Stimulated activated CD8-positive, alpha-beta memory T cell treated with anti-CD3 and anti-CD28 coated beads, Interleukin-12 subunit alpha, Interleukin-12 subunit beta, amount 100 ng/mL, for 24 hours (primary cell): ENCODE results near the gene PLSCR5.

ENCODE experiments used
- DNase-seq: peaks from one replicate; pipeline ENCODE4 v3.0.0-alpha.2; 2020; ENCODE audit errors: extremely low read depth

PLSCR5 gene, protein sequence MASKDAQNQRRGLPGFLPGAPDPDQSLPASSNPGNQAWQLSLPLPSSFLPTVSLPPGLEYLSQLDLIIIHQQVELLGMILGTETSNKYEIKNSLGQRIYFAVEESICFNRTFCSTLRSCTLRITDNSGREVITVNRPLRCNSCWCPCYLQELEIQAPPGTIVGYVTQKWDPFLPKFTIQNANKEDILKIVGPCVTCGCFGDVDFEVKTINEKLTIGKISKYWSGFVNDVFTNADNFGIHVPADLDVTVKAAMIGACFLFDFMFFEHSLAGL

DNA sequence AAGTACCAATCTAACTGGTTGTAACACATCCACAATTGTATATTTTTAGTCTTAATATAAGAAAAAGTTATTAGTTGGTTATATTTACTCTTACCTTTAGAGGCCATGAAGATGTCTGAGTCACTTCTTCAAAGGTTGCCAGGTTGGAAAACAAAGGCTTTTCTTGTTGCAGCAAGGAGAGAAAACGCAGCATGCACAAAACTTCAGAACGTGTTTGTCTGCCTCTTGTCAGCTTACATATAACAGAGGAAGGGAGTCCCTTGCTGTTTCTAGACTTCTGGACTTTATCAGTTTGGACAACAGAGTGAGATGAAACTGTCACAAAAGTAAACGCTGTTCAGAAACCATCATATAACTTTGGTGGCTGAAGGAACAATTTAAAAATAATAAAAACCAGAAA lies at the start of gene PLSCR5:
TSS of gene PLSCR5 (minus strand) at position 241 of the 400 bp plus-strand sequence. CDS start at position 107, 134 bp downstream.
- DNase-seq, result no peak

DNA sequence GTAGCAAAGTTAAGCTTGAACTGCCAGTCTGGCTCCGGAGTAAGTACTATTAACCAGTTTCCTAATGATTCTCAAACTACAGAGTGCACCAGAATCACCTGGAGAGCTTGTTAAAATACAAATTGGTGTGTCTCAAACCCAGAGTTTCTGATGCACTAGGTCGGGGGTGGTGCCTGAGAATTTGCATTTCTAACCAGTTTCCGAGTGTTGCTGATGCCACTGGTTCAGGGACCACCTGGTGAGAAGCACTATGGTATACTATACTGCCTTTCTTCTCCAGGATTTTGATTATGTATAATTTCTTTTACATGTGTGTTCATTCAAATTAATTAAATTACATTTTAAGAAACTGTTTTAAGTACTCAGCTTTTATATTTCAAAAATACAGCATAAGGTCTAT lies 48.8 kb upstream of the PLSCR5 start:
- no peak for DNase-seq

DNA sequence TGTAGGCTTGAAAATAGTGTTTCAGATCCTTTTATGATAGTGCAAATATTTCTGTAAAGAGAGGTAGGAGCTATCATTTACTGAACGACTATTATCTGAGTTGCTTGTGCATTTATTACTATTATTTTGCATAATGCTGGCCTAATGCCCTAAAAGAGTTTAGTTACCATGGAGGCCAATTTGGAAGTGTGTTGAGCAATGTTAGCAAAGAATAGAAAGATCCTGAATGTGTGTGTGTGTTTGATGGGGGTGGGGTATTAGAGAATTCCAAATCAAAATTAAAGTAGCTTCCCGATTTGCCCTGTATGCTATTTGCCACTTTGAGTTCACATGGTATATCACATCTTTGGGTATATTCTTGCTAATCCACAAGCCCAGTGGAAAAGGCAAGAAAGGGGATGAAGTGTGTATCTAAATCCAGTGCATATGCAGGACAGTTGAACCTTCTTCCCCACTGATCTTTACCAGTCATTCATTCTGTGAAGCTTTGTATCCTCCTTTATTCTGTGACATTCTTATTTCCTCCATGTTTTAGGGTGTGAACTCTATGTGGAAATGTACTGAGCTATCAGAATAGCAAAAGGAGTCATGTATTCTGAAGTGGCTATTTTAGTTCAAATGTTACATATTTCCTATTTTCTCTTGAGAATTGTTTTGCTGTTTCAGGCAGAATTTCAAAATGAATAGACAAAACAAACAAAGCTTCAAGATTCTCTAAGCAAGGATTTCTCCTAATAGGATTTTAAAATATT lies 45.7 kb upstream of the PLSCR5 start:
- no peak for DNase-seq

DNA sequence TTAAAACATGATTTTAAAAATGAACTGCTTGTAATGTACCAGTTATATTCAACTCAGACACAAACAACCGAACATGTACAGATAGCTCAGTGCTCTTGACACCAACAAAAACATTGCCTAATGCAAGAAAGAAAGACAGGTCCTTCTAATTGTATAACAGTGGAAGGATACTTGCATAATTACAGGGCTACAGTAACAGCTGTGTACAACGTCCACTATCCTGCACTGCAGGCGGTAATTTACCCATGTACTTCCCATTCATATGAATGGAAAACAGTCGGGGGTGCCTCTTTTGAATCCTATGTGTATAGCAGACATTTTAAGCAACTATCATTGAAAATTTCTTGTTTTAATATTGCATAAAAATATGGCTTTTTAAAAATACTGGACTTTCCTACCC lies 41.1 kb upstream of the PLSCR5 start:
- DNase-seq, result no peak

DNA sequence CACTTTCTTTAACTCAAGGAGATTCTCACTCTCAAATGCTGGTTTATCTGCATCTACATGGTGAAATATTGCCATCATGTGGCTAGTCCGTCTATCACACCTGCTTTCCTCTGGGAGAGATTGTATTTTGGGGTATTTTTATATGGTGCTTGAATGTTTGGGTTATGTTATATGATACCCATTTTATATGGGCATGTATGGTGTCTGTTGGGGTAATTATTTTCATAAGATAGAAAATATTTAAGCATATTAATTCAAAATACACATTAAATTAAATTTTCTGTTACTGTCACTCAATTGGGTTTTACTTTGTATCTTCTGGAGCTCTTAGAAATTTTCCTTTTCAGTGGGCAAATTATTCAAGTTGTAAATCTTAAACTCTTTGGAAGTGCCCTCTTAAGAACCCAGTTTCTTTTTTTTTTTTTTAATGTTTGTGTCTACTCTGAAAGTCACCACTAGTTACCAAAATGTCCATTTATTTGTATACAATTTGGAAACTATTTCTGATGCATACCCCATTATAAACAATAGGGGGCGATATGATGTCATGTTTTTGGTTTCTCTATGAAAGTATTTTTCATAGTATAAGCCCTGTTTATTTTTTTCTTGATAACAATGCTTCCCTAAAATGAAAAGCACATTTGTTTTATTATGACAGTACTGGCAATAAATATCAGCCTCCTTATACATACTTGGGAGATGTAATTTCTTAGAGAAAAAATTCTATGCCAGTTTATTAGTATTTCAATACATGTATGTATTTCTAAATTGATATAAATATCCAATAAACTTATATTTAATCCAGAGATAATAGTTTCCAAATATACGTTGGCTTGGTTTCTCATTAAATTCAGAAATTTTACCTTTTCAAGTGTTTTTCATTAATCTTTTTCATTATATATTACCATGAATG lies 36.1 kb upstream of the PLSCR5 start:
- no peak for DNase-seq

DNA sequence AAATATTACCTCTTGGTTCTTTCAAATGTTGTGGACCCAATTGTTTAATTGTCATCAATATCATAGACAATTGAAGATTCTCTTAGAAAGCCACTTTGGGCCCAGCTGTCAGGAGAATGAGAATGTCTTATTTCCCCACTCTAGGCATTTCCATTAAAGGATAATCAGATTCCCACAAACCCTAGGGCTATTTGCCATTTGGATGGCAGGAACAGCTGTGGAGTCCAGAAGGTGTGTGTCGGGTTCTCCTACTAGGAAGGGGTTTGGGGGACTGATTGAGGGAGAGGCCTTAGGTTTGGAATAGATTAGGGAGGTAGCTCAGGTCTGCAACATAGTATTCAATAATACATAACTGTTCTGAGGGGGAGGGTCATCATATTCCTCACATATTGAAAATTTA lies 35.2 kb upstream of the PLSCR5 start:
- DNase-seq, result no peak

DNA sequence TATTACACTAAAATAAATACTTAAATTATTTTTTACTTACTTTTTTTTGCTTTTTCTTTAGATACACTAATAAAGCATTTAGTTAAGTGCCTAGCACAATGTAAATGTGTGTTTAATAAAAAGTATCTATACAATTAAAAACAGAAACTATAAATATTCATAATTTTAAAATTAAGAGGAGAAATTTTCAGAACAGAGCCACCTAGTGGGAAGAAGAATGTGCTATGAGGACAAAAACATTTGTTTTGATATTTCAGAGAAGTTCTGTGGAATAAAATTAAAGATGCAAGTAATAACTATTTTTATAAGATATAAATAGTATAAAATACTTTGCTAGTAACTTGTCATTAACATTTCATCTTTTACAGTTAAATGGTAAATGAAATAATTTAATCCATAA lies 33.6 kb upstream of the PLSCR5 start:
- no peak for DNase-seq

DNA sequence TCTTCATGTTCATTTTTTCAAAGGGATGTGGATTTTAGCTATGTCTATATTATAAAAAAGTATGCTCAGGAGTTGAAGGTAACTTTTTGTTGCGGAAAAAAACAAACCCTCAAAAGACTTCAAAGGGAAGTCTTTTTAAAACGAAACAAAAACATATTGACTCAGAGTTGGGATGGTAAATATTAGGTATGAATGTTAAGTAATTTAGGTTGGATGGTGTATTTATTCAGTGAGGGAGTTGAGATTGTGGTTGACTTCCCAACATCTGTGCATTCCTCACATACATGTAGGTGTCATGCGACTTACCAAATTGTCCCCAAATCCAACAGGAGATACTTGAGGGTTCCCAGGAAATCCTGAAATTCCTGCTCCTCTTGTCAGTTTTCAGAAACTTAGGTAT lies 32.7 kb upstream of the PLSCR5 start:
- DNase-seq, result no peak

DNA sequence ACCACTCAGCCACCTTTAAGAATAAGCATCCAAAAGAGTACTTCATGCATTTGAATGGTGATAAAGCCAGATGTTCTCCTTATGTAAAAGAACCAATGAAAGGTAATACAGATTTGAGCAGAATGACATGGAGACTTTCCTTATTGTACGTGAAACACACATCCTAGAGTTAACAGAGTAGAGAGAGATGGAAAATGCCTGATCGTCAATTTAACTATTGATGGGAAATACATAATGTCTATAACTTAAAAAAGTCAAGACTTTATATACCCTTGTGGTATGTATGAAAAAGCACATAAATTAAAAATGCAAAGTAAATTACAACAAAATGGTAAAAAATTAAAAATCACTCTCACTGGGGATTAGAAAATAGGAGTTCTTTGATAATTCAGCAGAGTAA lies 31.7 kb upstream of the PLSCR5 start:
- DNase-seq, result no peak

DNA sequence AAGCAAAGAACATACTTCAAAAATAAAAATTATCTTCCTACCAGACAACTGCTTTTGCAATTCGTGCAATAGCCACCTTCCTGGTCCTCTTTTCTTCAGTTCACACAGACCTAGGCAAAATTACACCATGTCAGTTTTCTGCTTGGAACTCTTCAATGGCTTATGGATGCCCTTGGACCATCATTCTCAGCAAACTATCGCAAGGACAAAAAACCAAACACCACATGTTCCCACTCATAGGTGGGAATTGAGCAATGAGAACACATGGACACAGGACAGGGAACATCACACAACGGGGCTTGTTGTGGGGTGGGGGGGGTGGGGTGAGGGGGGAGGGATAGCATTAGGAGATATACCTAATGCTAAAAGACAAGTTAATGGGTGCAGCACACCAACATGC lies 29.2 kb upstream of the PLSCR5 start:
- no peak for DNase-seq

DNA sequence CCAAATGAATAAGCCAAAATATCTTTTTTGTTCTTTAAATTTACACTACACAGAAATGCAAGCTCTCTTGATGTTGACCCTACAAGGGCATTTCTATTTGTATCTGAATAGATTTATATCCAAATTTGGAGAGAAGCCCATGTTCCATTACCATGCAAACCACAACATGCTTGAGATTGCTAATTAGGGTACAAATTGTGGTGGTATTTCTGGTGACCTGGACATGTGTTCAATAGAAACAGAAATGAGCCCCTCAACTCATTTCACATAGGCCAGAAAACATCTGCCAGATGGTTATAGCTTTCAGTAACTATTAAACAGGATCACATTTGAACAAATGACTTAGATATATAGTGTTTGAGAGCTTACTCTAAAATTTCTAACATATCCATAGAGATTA lies 23.5 kb upstream of the PLSCR5 start:
- no peak for DNase-seq

DNA sequence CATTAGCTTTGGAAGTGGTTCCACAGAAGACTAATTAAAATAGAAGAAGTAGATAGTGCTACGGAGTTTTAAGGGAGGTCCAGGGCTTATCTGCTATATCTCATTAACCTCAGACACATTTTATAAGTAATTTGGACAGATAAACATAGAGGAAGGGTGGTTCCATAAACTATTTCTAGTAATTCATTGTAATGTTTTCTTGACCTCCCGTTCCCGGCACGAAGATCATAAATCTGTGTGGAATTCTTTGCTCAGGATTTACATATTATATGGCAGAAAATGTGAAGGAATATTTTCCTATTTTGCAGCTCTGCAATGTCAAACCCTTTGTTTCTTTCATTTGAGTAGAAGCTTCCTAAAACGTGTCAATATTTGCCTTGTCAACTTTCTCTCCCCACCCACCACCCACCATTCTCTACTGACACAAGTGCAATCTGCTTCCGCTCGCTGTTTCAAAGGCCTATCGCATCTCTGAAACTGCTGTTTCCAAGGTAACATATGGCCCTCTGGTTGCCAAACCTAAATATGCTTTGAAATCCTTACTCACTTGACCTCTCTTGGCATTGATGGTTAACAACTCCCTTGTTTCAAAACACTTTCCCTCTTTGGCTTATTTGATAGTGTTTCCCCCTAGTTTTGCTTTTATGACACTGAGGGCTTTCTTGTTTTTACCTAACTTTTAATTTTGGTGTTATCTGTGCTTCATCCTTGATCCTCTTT lies 21.4 kb upstream of the PLSCR5 start:
- DNase-seq, result no peak

DNA sequence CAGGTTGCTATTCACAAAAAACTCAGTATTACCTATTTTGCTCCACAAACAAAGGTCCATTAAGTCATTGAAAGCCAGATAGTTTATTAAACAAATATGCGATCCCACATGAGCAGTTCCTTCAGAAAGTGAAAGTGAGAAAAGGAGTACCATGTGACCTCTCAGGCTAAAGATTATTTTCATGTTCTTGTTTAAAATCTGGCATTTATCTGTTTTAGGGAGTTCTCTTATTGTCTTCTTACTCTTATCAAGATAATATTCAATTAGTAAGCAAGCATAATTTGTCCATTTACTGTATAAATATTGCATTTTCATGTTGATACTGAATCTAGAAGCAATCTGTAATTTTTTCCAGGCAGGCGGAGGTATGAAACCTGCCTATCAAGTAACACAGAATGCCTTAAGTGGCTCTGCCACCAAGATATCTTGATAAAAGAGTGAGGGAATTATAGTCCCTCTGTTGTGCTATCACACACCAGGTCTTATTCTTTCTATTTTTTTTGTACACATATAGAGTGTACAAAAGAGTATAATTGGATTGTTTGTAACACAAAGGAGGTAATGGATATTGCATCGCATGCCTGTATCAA lies 20.1 kb upstream of the PLSCR5 start:
- no peak for DNase-seq

DNA sequence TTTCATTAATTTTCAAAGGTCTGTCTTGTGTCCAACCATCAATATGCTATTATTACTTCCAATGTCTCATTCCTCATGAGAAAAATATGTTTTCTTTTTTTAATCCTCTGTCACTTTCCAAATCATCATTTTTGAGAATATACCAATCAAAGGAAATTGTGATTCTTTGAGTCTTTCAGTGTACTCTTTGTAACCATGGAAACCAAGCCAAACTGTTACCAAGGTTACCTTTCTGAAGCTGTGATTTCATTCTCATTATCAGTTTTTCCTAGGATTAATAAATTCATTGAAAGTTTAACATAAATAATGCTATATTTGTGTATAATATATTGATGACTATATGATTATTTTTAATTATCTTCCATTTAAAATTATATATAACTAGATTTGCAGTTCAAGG lies 16.6 kb upstream of the PLSCR5 start:
- DNase-seq, result no peak

DNA sequence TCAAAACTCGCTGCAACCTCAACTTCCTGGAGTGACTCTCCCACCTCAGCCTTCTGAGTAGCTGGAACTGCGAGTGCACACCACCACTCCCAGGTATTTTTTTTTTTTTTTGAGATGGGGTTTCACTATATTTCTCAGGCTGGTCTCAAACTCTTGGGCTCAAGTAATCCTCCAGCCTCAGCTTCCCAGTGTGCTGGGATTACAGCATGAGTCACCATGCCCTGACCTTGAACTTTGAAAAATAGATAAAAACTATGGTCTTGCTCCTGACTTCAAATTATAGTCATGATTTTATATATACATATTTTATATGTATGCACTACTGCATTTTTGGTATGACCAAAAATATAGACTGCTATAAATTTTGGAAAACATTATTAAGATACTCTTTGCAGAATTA lies 6.9 kb upstream of the PLSCR5 start:
- no peak for DNase-seq

DNA sequence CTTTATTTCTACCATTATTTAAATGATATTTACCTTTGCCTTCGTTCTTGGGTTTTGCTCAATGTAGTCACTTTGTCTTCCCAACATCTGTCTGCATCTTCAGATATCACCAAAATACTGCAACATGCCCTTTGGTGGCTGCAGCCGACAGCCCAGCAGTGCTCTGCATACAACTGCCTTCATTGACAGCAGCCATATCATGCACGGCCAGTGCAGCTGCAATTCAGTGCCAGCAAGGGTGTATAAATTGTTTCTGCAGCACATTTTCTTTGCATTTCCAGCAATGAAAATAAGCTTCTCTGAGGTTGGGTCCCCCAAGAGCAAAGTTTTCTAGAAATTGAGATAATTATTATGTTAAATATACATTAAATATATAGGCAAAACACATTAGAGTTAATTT lies 6.0 kb upstream of the PLSCR5 start:
- DNase-seq, result no peak

DNA sequence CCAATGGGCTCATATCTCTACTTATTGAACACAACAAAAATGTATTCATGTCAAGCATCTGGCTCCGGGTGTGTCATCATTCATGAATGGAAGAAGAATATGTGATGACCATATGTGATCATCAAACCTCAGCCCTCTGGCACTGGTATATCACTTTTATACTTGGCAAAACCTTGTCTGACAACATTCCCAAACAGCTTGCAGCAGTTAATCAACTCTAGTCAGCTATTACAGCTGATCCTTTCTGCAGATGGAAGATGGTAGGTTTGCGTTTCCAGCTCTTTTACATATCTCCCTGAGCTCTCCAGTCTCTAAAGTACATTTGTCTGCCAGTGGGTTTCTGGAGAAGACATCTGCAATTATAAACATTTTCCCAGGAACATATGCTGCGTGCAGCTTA lies 6.6 kb downstream of the PLSCR5 start:
- no peak for DNase-seq

DNA sequence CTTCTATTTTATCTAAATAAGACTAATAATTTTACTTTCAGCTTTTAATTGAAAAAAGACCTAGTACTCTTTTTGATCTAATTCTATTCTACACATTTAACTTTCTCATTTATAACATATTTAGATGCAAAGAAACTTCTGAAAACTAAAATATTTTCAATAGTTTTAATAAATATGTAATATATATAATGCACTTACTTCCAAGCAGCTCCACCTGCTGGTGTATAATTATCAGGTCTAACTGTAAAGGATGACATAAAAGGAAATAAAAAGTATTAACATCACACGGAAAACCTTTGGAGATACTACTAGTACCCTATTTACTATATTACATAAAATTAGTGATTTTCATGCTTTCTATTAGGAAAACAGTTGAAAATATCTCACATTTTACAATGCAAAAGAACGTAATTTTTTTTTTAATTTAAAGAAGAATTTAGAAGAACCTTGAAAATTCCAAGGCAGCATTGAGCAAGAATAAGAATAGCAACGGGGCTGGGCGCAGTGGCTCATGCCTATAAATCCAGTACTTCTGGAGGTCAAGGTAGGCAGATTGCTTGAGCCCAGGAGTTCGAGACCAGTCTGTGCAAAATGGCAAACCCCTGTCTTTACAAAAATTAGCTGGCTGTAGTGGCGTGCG lies 10.2 kb downstream of the PLSCR5 start:
- no peak for DNase-seq

DNA sequence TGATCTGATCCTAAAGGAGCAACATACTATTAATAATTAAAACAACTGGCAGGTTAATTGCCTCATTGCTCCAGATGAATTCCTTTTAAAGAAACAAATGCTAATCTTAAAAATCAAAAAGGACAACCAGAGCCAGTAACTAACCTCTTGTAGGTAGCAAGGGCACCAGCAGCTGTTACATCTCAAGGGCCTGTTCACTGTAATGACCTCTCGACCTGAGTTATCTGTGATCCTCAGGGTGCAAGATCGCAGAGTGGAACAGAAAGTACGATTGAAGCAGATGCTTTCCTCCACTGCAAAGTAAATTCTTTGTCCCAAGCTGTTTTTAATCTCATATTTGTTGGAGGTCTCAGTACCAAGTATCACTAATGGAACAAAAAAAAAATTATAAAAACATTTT lies 11.4 kb downstream of the PLSCR5 start:
- no peak for DNase-seq

DNA sequence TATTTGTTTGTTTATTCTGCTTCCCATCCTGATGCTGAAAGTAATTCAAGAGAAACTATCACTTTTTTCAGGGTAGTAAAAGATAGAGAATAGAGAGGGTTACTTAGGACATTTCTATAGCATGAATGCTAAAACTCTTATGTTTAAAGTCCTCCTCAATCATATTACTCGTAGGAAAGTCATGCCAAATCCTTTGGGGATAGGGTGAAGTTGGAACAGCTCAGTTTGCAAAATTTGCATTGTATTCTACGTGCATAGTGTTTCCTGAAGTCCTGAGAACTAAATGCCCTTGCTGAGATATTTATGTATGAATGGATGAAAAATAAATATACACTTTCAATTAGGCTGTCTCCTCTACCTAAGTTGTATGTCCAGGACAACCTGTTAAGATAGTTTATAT lies 14.6 kb downstream of the PLSCR5 start:
- DNase-seq, result no peak

DNA sequence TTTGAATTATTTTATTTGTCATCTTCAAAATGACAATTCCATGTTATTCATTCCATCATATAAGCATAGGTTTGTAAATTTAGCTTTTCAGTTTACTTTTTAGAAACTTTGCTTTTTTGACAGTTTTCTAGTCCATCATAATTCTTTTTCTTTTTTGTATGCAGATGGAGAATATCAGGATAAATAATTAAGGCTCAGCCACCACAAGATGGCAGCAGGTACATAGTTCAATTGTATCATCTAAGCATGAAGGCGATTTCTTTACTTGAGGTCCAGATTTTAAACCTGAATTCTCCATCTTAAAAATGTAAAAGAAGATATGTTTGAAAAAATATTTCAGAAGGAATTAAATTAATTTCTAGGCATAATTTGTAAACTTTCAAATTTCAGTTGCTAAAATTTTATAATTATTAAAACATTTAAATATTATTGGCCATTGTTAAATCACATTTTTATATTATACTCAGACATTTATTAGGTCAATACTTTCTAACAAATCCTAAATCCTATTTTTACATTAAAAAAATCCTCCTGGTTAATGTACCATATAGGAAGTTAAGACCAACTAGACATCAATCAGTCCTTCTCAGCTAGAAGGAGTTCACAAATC lies 15.1 kb downstream of the PLSCR5 start:
- DNase-seq, result no peak
